ENCODE measurements around the gene MCC.

DNA sequence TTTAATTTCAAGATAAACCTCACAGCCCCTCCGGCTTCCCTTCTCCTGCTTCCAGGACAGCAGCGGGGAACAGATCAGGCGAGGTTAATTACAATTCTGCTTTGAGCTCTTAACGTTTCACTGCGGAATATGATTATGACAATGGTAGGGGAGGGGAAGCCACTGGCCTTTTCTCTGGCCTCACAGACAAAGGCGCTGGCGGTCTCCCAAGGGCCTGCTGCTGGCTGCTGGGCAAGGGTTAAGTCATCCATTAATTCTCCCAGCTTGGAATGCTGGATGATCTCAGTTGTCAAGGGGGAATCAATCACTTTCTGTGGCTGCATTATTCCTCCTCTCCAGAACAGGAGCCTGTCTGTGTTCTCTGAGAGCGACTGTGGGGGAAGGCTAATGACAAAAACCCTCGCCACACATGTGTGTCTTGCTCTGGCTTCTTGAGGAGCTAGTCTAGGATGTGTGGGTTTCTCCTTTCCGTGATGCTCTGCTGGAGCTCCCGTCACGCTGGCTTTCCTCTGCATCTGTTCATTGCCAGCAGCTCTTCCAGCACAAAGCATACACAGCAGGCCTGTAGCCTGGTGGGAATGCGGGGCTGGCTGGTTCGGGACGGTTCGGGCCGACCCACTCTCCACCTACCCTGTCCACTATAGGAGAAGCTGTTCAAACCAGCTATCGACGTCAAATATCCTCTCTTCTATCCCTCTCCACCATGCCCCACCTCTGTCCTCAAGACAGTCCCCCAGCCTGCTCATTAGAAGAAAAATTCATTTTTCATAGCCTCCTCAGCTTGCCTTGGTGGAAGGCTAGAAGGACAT is 428.8 kb downstream of the MCC start:
- TF ChIP-seq, protein P1, sequence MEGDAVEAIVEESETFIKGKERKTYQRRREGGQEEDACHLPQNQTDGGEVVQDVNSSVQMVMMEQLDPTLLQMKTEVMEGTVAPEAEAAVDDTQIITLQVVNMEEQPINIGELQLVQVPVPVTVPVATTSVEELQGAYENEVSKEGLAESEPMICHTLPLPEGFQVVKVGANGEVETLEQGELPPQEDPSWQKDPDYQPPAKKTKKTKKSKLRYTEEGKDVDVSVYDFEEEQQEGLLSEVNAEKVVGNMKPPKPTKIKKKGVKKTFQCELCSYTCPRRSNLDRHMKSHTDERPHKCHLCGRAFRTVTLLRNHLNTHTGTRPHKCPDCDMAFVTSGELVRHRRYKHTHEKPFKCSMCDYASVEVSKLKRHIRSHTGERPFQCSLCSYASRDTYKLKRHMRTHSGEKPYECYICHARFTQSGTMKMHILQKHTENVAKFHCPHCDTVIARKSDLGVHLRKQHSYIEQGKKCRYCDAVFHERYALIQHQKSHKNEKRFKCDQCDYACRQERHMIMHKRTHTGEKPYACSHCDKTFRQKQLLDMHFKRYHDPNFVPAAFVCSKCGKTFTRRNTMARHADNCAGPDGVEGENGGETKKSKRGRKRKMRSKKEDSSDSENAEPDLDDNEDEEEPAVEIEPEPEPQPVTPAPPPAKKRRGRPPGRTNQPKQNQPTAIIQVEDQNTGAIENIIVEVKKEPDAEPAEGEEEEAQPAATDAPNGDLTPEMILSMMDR (conservative IDR thresholded peaks at IDR 0.05 in 1 of 2, IDR thresholded peaks at IDR 0.05 in 1 of 2; ENCODE audit: extremely low read depth in 1 of 2, insufficient read depth in 1 of 2, low read depth in 1 of 2, low read length in 2 of 2): no peak
- no peak for TF ChIP-seq EZH2 (IDR thresholded peaks at IDR 0.05; ENCODE audit: borderline replicate concordance, low read length)
